RWPE1 (cell line): ENCODE data around the gene THRB.

Experiments used
- CTCF ChIA-PET: fragments of 350-600 bp; sonication (Branson Sonifier 250); formaldehyde crosslinking; extraction: SDS; loops from one replicate; lab custom pipeline; 2021; lab: Yijun Ruan, JAX
- POLR2A ChIA-PET: fragments of 400-600 bp; formaldehyde crosslinking; extraction: SDS; loops from one replicate; lab custom pipeline; 2020; ENCODE audit warnings: antibody characterized with exemption; ENCODE audit not compliant: low non-redundant PET; lab: Yijun Ruan, JAX
- DNase-seq: peaks from one replicate; pipeline ENCODE4 v3.0.0; 2012; ENCODE audit warnings: low spot score
- H3K27ac ChIP-seq: fragments of 450-650 bp; 2 replicates; pipeline ENCODE4 v1.5.1; 2017
- TF ChIP-seq, protein P1 (sequence below): fragments of 450-650 bp; conservative IDR thresholded peaks from 2 replicates; pipeline ENCODE4 v1.5.1; 2017; ENCODE audit warnings: low read depth, mild to moderate bottlenecking

THRB gene

DNA sequence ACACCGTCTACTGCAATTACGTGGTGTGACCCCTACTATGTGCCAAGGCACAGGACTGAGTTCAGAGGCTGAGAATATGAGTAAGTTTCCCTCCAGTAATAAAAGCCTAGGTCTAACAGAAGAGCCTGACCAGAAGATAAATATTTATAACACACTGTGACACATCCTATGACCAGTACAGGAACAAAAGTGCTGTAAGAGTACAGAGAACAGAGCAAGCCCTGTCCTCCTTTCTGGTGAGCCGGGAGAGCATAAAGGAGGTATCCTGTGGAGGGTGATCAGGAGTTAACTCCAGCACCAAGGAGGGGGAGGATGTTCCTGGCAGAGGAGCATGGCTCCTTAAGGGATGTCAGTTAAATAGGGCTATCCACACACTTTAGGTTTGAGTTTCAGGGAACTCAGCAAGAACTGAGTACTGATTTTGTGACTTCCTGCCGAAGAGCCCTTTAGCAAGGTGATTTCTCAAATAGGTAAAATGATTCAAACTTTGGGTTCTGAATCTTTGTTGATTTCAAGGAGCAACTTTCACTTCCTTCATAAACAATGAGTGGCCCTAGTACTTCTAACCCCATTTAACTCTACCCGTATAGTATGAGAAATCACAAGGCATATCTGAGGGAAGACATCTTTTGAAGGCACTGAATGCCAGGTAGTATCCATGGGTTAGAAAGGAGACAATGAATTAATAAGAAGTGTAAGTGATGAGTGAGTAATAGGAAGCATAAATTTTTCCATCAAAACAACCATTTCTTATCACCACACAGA, 198.0 kb downstream of the THRB start:
- POLR2A ChIA-PET = no interaction called here
- TF ChIP-seq, protein P1, sequence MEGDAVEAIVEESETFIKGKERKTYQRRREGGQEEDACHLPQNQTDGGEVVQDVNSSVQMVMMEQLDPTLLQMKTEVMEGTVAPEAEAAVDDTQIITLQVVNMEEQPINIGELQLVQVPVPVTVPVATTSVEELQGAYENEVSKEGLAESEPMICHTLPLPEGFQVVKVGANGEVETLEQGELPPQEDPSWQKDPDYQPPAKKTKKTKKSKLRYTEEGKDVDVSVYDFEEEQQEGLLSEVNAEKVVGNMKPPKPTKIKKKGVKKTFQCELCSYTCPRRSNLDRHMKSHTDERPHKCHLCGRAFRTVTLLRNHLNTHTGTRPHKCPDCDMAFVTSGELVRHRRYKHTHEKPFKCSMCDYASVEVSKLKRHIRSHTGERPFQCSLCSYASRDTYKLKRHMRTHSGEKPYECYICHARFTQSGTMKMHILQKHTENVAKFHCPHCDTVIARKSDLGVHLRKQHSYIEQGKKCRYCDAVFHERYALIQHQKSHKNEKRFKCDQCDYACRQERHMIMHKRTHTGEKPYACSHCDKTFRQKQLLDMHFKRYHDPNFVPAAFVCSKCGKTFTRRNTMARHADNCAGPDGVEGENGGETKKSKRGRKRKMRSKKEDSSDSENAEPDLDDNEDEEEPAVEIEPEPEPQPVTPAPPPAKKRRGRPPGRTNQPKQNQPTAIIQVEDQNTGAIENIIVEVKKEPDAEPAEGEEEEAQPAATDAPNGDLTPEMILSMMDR = no peak
- DNase-seq = no peak

DNA sequence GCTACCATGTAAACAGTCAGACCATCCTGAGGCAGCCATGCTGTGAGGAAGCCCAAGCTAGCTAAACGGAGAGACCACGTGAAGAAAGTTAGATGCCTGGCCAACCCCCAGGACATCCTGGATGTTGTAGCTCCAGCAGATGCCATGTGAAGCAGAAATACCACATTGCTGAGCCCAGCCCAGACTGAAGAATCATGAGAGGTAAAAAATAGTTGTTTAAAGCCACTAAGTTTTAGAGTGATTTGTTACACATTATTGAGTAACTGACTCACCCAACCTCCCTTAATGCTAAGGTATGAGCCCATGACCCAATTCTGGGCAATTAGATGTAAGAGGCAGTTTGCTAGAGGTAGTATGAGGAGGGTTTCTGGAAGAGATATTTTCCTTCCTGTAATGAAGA, 200.5 kb downstream of the THRB start:
- CTCF ChIA-PET = no interaction called here
- no peak overlapping the region for H3K27ac ChIP-seq
- POLR2A ChIA-PET = no interaction called here
- no peak for DNase-seq
- TF ChIP-seq, protein P1 = no peak

More for the DNA sequence above, 198.0 kb downstream of the THRB start:
- H3K27ac ChIP-seq = no peak overlapping the region
- CTCF ChIA-PET = interaction anchor here (0.6 kb wide), 1 partner anchor 235 kb away, joined by 3 read pairs; no protein-coding TSS in a partner anchor

DNA sequence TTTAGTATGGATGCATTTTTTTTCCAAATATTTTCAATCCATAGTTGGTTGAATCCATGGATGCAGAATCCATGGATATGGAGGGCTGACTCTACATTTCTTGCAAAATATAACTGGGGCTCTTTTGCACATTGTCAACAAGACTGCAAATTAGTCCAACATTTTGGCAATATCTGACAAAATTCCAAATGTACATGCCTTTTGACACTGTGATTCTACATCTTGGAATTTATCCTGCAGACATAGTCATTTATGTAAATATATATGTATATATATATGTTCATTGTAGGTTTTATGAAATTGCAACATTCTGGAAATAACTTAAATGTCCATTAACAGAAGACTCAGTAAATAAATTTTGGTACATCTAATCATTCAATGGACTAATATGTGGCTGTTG, 203.0 kb downstream of the THRB start:
- TF ChIP-seq, protein P1 = no peak
- ChIA-PET POLR2A (no interaction called here), CTCF (no interaction called here)
- no peak for DNase-seq
- no peak overlapping the region for H3K27ac ChIP-seq

DNA sequence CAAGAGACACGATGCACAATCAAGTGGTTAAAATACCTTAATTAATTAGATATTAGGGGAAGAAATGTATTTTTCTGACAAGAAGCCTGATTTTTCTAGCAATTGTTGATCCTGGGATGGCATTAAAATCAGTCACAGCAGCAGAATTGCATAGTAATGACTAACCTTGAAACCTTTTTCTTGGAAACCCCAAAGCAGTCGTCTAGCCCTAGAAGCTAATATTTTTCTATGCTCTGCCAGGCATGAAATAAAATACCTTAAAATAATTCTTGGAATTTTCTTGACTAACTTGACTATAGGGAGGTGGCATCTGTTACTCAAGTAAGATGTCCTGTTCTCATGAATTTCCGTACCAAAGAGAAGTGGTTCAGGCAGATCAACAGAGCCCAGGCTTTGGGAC, 204.1 kb downstream of the THRB start:
- CTCF ChIA-PET = no interaction called here
- TF ChIP-seq, protein P1 = no peak
- POLR2A ChIA-PET = no interaction called here
- DNase-seq = no peak
- no peak overlapping the region for H3K27ac ChIP-seq

DNA sequence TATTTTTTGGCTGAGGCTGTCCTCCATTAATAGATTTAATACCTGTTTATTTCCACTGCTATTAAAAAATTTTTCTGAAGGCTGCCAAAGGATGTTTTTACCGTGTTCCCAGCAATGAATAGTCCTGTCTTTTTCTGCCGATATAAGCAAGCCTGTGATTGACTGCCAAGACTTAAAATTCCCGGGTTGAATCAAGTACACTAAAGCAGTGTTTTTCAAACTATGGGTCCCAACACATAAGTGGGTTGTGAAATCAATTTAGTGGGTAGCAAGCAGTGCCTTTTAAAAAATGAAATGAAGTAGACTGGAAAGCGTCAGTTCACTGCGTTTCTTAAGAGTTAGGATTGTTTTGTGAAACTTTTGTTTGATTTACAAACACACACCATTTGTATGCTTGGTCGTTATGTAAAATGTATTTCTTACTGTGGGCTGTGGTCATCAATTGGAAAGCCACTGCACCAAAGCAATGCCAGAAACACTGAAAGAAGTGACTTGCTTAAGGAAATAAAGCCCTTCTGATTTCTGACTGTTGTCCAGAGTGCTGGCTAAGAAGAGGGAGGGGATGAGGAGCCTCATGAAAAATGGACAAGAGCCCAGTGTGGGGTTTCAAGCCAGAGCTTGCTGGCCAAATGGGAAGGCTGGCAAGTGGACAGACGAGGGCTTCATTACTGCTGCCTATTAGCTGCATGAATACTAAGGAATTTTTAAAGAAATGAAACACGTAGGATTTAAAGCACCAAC, 206.0 kb downstream of the THRB start:
- ChIA-PET POLR2A (no interaction called here), CTCF (no interaction called here)
- DNase-seq = no peak
- TF ChIP-seq, protein P1 = no peak
- no peak overlapping the region for H3K27ac ChIP-seq

DNA sequence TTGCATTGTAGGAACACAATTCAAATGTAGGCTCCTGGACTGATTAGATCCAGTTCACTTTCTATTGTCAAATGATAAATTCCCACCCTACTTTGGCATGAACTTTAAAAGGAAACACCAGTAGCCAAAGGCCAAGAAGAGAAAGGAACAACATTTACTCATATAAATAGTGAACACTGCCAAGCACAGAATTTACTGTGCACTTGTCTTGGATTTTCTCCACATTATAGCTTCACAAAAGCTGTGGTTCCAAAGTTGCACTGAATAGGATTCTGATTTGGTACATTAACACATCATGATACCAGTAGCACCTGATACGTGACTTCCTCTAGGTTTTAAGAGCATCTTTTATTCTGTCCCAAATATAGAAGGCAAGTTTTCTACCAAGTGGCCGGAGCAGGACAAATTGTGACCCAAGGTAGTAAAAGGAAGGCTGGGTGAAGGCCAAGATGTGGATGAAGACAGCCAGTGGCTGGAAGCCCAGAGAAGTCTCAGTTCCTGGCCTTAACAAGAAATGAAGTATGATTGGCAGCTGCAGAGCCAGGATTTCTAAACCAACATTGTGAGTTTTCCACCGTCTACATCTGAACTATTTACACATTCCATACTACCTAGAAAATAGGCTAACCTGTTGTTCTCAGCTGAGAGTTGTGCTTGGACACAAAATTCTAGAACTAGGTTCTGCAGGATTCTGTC, 206.7 kb downstream of the THRB start:
- TF ChIP-seq, protein P1 = no peak
- ChIA-PET CTCF (interaction anchor here (0.7 kb wide), 1 partner anchor 17 kb away, joined by 3 read pairs; no protein-coding TSS in a partner anchor), POLR2A (no interaction called here)
- no peak overlapping the region for H3K27ac ChIP-seq
- DNase-seq = no peak
